ENCODE data around the gene DZANK1.

The DZANK1 gene

GRCh38 chr20:18507218-18508191 lies 40.7 kb upstream of the DZANK1 start, which contains the start of gene SEC23B (continued):
- TF ChIP-seq ZNF146 (tag by site-specific recombination; IDR thresholded peaks at IDR 0.05) (no peak; the same call in 1 of the 2 replicates), ZBTB17 (tag by site-specific recombination; IDR thresholded peaks at IDR 0.05) (peak; percentile 96), FEZF1 (tag by site-specific recombination; IDR thresholded peaks at IDR 0.05) (no peak), ZNF623 (tag by site-specific recombination; IDR thresholded peaks at IDR 0.05) (no peak), ZFP69B (tag by site-specific recombination; IDR thresholded peaks at IDR 0.05) (no peak; the same call in 1 of the 2 replicates), ZNF302 (tag by site-specific recombination; IDR thresholded peaks at IDR 0.05; ENCODE audit: low read depth) (no peak), ZNF701 (tag by site-specific recombination; IDR thresholded peaks at IDR 0.05) (no peak), ZNF169 (tag by site-specific recombination; IDR thresholded peaks at IDR 0.05) (no peak), ZBTB21 (tag by site-specific recombination; IDR thresholded peaks at IDR 0.05) (peak; percentile 97), ZNF571 (tag by site-specific recombination; IDR thresholded peaks at IDR 0.05) (no peak), ZNF621 (tag by site-specific recombination; IDR thresholded peaks at IDR 0.05) (no peak), ZFP37 (tag by site-specific recombination; IDR thresholded peaks at IDR 0.05) (no peak), TSHZ1 (tag by site-specific recombination; IDR thresholded peaks at IDR 0.05; ENCODE audit: borderline replicate concordance) (no peak), BCL11B (tag by site-specific recombination; IDR thresholded peaks at IDR 0.05; ENCODE audit: low read depth) (no peak), ZNF558 (tag by site-specific recombination; IDR thresholded peaks at IDR 0.05) (no peak; the same call in 1 of the 2 replicates), ZNF341 (tag by site-specific recombination; IDR thresholded peaks at IDR 0.05; ENCODE audit: low read depth) (no peak; the same call in 1 of the 2 replicates), ZNF324 (tag by site-specific recombination; IDR thresholded peaks at IDR 0.05) (peak; percentile 90), ZNF350 (tag by site-specific recombination; IDR thresholded peaks at IDR 0.05) (no peak), ZNF37A (tag by site-specific recombination; IDR thresholded peaks at IDR 0.05) (no peak)
- TF ChIP-seq, protein P1, sequence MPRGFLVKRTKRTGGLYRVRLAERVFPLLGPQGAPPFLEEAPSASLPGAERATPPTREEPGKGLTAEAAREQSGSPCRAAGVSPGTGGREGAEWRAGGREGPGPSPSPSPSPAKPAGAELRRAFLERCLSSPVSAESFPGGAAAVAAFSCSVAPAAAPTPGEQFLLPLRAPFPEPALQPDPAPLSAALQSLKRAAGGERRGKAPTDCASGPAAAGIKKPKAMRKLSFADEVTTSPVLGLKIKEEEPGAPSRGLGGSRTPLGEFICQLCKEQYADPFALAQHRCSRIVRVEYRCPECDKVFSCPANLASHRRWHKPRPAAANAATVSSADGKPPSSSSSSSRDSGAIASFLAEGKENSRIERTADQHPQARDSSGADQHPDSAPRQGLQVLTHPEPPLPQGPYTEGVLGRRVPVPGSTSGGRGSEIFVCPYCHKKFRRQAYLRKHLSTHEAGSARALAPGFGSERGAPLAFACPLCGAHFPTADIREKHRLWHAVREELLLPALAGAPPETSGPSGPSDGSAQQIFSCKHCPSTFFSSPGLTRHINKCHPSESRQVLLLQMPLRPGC (tag by site-specific recombination; IDR thresholded peaks at IDR 0.05) = peak; percentile 20; the same call in 1 of the 2 replicates

DNA sequence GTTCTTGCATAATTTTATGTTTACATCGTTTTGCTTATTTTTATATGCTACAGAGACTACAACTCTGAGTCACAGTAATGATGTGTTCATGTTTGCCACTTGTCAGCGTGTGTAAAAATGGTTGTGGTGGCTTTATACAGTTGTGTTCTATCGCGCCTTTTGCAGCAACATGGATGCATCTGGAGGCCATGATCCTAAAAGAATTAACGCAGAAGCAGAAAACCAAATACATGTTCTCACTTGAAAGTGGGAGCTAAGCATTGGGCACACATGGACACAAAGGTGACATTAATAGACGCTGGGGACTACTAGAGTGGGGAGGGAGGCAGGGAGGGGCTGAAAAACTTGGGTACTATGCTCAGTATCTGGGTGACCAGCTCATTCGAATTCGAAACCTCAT lies 39.9 kb upstream of the DZANK1 start:
- peak overlapping the region; percentile 92 for H3K4me3 ChIP-seq (ENCODE audit: low read depth, low read length)
- CTCF ChIA-PET = interaction anchor here (0.6 to 0.7 kb wide), 2 partner anchors 41 to 1179 kb away, joined by 3 read pairs; no protein-coding TSS in a partner anchor
- no peaks in the 10 kb centered on the region for H3K9me3 ChIP-seq (ENCODE audit: control insufficient read depth, insufficient read depth, low read depth, low read length)
- H3K27ac ChIP-seq (ENCODE audit: extremely low read depth, low read depth, low read length) = peak overlapping the region; percentile 72; the same call in 1 of the 2 replicates
- 0 out of 2 replicates have a peak, but pooled peaks cover 2% of the 10 kb centered on the region for H3K4me1 ChIP-seq (ENCODE audit: control insufficient read depth, insufficient read depth, low read length)
- H3K36me3 ChIP-seq (ENCODE audit: control insufficient read depth in 2 of 2, insufficient read depth in 1 of 2, low read length in 2 of 2) = peaks cover 21 to 23% of the 10 kb centered on the region in 2 experiments
- POLR2A ChIA-PET = interaction anchor here (0.8 to 4.0 kb wide), 12 partner anchors 9 to 367 kb away, joined by 3 to 90 read pairs (median 4); partner anchors contain the start of genes DZANK1, POLR3F, RBBP9 and SMIM26
- no peak for TF ChIP-seq ZNF350 (tag by site-specific recombination; IDR thresholded peaks at IDR 0.05)
- no peak for TF ChIP-seq ZNF777 (tag by site-specific recombination; IDR thresholded peaks at IDR 0.05; ENCODE audit: borderline replicate concordance)
- TF ChIP-seq, protein P2, sequence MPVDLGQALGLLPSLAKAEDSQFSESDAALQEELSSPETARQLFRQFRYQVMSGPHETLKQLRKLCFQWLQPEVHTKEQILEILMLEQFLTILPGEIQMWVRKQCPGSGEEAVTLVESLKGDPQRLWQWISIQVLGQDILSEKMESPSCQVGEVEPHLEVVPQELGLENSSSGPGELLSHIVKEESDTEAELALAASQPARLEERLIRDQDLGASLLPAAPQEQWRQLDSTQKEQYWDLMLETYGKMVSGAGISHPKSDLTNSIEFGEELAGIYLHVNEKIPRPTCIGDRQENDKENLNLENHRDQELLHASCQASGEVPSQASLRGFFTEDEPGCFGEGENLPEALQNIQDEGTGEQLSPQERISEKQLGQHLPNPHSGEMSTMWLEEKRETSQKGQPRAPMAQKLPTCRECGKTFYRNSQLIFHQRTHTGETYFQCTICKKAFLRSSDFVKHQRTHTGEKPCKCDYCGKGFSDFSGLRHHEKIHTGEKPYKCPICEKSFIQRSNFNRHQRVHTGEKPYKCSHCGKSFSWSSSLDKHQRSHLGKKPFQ (tag by site-specific recombination; IDR thresholded peaks at IDR 0.05) = no peak
- no peak for TF ChIP-seq ZNF174 (tag by site-specific recombination; IDR thresholded peaks at IDR 0.05)
- TF ChIP-seq ZNF621 (tag by site-specific recombination; IDR thresholded peaks at IDR 0.05) = no peak
- no peak for TF ChIP-seq ZNF549 (tag by site-specific recombination; IDR thresholded peaks at IDR 0.05)
- no peak for TF ChIP-seq ZNF311 (tag by site-specific recombination; IDR thresholded peaks at IDR 0.05; ENCODE audit: borderline replicate concordance)
- no peak for TF ChIP-seq TSHZ1 (tag by site-specific recombination; IDR thresholded peaks at IDR 0.05; ENCODE audit: borderline replicate concordance)
- TF ChIP-seq KLF1 (tag by site-specific recombination; IDR thresholded peaks at IDR 0.05) = no peak

Measured in HEK293 (cell line).